Putamen (tissue), 1 donor: ENCODE measurements around the gene PPP1R12C.

Experiments used
- DNase-seq: peaks from one replicate; pipeline ENCODE4 v3.0.0-alpha.2; 2016; ENCODE audit warnings: low spot score

Gene PPP1R12C

DNA sequence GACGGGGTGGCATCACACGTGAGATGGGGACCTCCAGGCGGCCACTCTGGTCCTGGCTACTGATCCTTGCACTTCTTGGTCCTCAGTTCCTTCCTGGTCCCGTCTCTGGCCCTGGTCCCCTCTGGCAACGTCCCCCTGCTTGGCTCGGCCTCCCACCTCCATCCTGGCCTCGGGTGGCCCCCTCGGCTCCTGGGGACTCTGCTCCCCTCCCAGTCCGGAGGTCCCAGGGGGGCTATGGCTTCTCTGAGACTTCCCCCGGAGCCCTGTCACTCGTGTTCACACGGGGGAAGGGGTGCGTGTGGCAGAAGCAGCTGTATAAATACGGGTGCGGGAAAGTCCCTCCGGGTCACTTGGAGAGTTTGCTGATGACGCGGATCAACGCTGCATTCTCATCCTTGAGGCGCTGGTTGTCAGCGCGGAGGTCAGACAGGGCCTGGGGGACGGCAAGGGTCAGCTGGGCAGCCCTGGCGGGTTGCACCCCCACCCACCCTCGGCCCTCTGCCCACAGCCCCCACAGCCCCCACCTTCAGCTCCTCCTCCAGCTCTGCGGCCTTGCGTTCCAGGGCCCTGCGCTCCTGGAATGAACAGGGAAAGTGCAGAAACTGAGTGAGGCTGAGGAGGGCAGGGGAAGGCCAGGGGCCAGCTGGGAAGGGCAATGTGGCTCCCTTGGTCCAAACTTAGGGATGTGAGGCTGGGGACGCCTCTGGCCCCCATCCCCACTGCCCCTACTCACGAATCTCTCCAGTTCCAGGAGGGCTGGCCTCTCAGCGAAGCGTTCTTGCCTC lies 26.1 kb downstream of the PPP1R12C start:
- no peak for DNase-seq

DNA sequence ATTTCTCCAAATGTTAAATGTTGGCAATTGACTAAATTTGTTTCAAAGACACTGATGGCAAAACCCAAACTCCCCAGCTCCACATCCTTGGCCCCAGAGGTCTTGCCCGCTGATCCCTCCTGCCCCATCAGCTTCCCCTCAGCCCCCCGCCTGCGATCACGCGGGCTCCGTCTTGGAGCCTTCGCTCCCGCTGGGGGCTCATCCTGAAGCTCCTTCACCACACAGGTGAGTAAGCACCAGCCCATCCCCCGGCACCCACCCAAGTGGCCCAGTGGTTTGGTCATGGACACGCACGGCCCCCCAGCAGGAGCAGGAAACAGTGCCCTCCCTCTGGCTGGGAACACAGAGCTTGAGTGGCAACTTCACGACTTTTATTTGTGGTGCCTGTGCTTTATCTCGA lies 26.9 kb downstream of the PPP1R12C start:
- DNase-seq: no peak

DNA sequence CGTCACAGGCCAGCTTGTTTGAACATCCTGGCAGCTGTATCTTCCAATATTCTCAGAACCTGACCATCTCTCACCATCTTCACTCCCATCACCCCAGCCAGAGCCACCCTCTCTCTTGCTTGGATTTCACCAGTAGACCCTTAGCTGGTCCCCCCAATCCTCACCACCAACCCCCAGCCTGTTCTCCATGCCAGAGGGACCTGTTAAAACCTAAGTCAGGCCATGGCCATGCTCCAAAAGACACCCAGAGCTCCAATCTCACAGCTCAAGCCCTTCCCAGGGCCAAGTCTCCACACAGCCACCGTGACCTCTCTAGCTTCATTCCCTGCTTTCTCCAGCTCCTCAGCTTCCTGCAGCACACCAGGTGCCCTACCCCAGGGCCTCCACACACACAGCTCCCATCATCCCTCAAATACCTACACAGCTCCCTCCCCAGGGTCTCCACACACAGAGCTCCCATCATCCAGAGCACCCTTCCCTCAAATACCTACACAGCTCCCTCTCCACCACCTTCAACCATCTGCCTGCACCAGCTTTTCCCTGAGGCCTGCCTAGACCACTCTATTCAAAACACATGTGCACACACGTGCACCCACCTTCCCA lies 28.0 kb downstream of the PPP1R12C start:
- no peak for DNase-seq

GRCh38 chr19:55088543-55089341 lies 28.7 kb downstream of the PPP1R12C start:
- peak; percentile 34 for DNase-seq

- DNase-seq: no peak
Observed at GRCh38 chr19:55088021-55088451, 29.4 kb downstream of the PPP1R12C start.

- DNase-seq: no peak
Observed at GRCh38 chr19:55087542-55087901, 29.9 kb downstream of the PPP1R12C start.

- DNase-seq: peak; percentile 72
Observed at GRCh38 chr19:55086730-55087541, 30.5 kb downstream of the PPP1R12C start.

DNA sequence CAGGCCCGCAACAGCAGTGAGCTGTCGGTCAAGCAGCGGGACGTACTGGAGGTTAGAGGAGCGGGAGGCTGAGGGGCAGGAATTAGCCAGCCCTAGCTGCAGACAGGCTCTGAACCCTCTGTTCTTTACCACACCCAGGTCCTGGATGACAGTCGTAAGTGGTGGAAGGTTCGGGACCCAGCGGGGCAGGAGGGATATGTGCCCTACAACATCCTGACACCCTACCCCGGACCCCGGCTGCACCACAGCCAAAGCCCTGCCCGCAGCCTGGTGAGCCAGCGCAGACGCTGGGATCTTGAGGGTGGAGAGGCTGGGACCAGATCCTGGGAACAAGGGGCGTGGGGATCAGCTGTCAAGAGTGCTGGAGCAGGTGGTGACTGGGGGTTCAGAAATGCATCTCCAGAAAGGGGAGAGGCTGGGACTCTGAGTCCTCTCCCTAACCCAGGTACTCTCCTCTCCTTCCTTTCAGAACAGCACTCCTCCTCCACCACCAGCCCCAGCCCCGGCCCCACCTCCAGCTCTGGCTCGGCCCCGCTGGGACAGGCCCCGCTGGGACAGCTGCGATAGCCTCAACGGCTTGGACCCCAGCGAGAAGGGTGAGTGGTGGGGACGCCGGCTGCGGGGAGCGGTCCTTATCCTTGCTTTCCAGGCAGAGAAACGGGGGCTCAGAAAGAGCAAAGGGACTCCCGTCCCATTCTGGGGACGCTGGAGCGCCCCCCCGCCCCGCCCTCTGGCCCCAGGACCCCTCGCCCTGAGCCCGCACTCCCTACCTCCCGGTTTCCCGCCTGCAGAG lies 31.3 kb downstream of the PPP1R12C start:
- DNase-seq: no peak

GRCh38 chr19:55084416-55084815 lies 33.0 kb downstream of the PPP1R12C start:
- DNase-seq: no peak

GRCh38 chr19:55083004-55083850 lies 34.2 kb downstream of the PPP1R12C start:
- DNase-seq: no peak

DNA sequence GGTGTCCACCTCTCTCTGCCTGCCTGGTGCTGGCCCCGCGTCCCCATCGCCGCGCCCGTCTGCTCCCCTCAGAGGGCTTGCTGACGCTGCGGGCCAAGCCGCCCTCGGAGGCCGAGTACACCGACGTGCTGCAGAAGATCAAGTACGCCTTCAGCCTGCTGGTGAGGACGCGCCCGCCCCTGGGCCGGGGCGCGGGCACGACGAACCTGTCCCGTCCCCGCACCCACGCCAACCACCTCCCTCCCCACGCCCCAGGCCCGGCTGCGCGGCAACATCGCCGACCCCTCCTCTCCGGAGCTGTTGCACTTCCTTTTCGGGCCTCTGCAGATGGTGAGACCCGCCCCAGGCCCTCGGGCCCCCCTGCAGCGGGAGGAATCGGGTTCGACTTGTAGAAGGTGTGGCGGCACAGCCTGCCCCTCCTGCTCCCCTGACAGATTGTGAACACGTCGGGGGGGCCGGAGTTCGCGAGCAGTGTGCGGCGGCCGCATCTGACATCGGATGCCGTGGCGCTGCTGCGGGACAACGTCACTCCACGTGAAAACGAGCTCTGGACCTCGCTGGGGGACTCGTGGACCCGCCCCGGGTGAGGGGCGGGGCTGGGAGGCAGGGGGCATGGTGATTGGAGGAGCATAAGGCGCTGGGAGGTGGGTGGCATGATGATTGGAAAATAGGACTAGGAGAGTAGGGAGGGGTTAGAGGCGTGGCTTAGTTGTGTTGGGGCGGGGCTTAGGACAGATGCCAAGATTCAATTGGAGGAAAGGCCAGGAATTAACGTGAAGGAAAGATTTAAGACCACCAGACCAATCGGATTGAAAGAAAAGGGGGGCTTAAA lies 35.2 kb downstream of the PPP1R12C start:
- DNase-seq: no peak

- DNase-seq: no peak
Observed at GRCh38 chr19:55081770-55082019, 35.7 kb downstream of the PPP1R12C start.

DNA sequence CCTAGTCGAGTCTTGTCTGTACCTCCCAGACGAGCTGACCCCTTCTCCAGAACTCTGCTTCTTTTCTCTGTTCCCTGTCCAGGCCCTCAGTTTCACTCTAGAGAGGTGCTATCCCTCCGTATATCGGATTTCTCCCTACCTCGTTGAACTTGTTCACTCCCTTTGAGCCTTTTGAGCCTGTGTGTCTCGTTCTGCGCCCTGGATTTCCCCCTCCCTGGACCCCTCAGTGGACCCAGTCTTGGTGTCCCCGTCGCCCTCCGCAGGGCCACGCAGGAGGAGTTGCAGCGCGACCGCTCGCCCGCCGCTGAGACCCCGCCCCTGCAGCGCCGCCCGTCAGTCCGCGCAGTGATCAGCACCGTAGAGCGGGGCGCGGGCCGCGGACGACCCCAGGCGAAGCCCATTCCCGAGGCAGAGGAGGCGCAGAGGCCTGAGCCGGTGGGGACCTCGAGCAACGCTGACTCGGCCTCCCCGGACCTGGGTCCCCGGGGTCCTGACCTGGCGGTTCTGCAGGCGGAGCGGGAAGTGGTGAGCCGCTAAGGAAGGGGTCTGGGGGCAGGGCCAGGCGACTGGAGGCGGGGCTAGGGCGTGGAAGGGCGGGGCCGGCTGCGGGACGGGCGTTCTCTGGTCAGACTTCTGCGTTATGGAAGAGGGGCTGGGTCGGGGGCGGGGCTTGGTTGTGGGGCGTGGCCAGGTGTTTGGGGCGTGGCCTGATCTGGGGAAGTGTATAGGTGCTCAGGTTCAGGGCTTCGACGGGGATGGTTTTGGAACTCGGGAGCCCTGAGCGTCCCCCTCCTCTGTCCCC lies 36.3 kb downstream of the PPP1R12C start:
- no peak for DNase-seq

DNA sequence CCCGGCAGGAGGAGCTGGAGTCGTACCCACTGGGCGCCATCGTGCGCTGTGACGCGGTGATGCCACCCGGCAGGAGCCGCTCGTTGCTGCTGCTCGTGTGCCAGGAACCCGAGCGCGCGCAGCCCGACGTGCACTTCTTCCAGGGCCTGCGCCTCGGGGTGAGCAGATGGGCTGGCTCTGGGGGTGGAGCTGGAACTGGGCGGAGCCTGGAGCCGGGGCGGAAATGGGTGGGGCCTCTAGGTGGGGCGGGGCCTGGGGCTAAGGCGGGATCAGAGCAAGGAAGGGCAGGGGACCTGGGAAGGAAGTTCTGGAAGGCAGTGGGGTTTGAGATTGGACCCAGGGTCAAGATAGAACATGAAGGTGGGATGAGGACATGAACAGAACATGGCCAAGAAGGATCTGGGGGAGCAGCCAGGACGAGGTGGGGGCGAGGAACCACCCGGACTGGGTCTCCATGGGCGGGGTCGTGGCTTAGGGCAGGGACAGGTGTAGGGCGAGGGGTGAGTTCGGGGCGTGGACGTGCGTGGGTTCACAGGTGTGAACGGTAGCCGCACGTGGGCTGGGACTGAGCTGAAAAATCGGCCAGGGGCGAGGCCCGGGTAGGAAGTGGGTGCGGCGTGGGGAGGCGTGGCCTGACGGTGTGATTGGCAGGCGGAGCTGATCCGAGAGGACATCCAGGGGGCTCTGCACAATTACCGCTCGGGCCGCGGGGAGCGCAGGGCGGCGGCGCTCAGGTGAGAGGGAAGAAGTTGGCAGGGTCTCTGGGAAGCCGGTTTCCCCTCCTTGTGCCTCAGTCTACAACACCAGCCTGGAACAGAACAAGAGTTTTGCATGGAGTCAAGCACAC lies 37.1 kb downstream of the PPP1R12C start:
- no peak for DNase-seq

DNA sequence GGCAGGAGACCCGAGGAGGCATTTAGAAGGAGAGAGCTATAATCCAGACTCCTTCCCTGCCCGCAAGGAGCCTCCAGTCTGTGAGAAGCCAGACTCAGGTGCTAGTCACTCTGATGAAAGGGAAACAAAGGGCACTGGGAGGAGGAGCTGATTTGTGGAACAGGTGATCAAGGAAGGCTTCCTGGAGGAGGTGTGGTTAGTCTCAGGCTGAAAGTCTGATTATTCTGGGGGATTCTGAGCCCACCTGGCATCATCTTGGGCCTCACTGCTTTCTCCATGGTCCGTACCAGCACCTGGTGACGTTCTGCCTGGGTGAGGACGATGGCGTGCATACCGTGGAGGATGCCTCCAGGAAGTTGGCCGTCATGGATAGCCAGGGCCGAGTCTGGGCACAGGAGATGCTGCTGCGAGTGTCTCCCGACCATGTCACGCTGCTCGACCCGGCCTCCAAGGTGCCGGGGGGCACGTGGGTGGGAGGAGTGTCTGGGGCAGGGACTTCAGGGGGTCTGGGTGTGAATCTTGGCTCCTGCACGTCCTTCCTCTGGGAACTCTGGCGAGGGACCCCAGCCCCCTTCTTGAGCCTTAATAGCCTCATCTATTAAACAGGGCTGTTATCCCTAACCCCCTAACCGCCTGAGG lies 37.9 kb downstream of the PPP1R12C start:
- DNase-seq: no peak

DNA sequence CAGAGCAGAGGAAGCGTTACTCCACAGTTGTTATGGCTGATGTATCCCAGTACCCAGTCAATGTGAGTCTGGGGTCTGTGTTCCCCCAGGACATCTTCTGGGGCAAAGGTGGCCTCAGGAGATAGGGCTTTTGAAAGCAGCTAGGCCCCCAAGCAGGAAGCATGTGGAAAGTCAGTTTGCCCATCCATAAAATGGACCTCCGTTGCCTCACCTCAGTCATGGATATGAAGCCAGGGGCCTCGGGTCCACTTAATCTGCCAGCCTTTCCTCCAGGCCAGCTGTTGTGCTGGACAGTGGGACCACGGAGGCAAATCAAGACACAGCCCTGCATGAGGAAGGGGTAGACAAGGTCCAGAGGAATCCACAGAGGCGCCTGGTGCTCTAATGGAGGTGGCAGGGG lies 38.4 kb downstream of the PPP1R12C start:
- DNase-seq: no peak

- no peak for DNase-seq
Observed at GRCh38 chr19:55077106-55077505, 40.3 kb downstream of the PPP1R12C start.
